Left lung (tissue), 10 donors: ENCODE data around the gene TSACC. TPM values are rescaled to one million over a fixed set of nuclear protein-coding genes. Genes with fewer than 3 reads are reported as not detected.
"Not testable (repeated sequence)": the region's sequence is repeated elsewhere in the genome, so short reads cannot be mapped to it uniquely, and the experiment has no call there.

ENCODE experiments used
- ATAC-seq: fragments of 200-7000 bp; cut with Tn5 transposase; one replicate; pipeline ENCODE4 v1.9.1; 2020; ENCODE audit warnings: moderate library complexity
- DNase-seq, 4 donors: peaks; one replicate each; pipeline ENCODE4 v3.0.0-alpha.2; 2013 to 2020
- H3K27ac ChIP-seq, 2 donors: fragments of 200-600 bp; sonication (generic) in 1 of 2; one replicate each; pipeline versions ENCODE4 v1.5.0 to v1.8.0; 2020 to 2021
- H3K27me3 ChIP-seq, 2 donors: fragments of 200-600 bp; sonication (generic) in 1 of 2; one replicate each; pipeline versions ENCODE4 v1.5.0 to v1.8.0; 2020 to 2021
- H3K36me3 ChIP-seq, 2 donors: fragments of 200-600 bp; sonication (generic) in 1 of 2; one replicate each; pipeline versions ENCODE4 v1.5.0 to v1.8.0; 2020 to 2021
- H3K4me1 ChIP-seq, 2 donors: fragments of 200-600 bp; one replicate each; pipeline ENCODE4 v1.8.0; 2021
- H3K4me3 ChIP-seq, 2 donors: fragments of 200-600 bp; sonication (generic) in 1 of 2; one replicate each; pipeline versions ENCODE4 v1.5.0 to v1.8.0; 2020 to 2021; ENCODE audit warnings: mild to moderate bottlenecking in 1 of 2
- H3K9me3 ChIP-seq, 2 donors: fragments of 200-600 bp; sonication (generic) in 1 of 2; one replicate each; pipeline versions ENCODE4 v1.5.0 to v1.8.0; 2020 to 2021
- intact Hi-C, 2 donors: fragments of 100-400 bp; cut with DNase I; formaldehyde crosslinking; loops; one replicate each; pipeline versions ENCODE4 v1.11.2 to v1.14.2; 2022
- polyA plus RNA-seq, 6 donors: library from polyadenylated mRNA; unstranded; fragments of 120-200 nt; gene quantifications; one replicate each; pipeline ENCODE4 v1.2.1, GENCODE V29; 2013; ENCODE audit not compliant: insufficient read length in 6 of 6
- total RNA-seq, 2 donors: library from RNA; stranded (reverse); fragmentation: NEBNext Ultra II Directional; extraction: Animal tissue kit (Norgen Biotek cat#: 25700); gene quantifications; one replicate each; pipeline ENCODE4 v1.2.1, GENCODE V29; 2021
- TF ChIP-seq, protein P1 (sequence below), 2 donors: fragments of 200-600 bp; sonication (generic) in 1 of 2; IDR thresholded peaks; one replicate each; pipeline versions ENCODE4 v1.5.0 to v1.8.0; 2021; ENCODE audit warnings: antibody characterized with exemption in 2 of 2
- donor health status: DM: no; HTN: yes; CAD: no.
- donor health status: DM: no; HTN: no; CAD: no.

TSACC gene
- total and polyA plus RNA-seq, 8 donors: 0.68 to 1.4 (median 0.84) TPM; not detected in 2

GRCh38 chr1:156308078-156308477, 30.2 kb upstream of the TSACC start:
- TF ChIP-seq, protein P1, sequence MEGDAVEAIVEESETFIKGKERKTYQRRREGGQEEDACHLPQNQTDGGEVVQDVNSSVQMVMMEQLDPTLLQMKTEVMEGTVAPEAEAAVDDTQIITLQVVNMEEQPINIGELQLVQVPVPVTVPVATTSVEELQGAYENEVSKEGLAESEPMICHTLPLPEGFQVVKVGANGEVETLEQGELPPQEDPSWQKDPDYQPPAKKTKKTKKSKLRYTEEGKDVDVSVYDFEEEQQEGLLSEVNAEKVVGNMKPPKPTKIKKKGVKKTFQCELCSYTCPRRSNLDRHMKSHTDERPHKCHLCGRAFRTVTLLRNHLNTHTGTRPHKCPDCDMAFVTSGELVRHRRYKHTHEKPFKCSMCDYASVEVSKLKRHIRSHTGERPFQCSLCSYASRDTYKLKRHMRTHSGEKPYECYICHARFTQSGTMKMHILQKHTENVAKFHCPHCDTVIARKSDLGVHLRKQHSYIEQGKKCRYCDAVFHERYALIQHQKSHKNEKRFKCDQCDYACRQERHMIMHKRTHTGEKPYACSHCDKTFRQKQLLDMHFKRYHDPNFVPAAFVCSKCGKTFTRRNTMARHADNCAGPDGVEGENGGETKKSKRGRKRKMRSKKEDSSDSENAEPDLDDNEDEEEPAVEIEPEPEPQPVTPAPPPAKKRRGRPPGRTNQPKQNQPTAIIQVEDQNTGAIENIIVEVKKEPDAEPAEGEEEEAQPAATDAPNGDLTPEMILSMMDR (IDR thresholded peaks at IDR 0.05): no peak
- intact Hi-C loops: no loop called here
- Histone ChIP-seq H3K4me3 (no peak overlapping the region), H3K27me3 (no peaks in the 10 kb centered on the region), H3K9me3 (no peaks in the 10 kb centered on the region), H3K36me3 (peaks cover 0 to 93% of the 10 kb centered on the region in 2 donors), H3K4me1 (peaks cover 0 to 8% of the 10 kb centered on the region in 2 donors), H3K27ac (no peak overlapping the region)
- no peak for DNase-seq
- peak; percentile 23 for ATAC-seq

- TF ChIP-seq, protein P1 (IDR thresholded peaks at IDR 0.05): no peak
- intact Hi-C loops: no loop called here
- Histone ChIP-seq H3K27ac (no peak overlapping the region), H3K9me3 (no peaks in the 10 kb centered on the region), H3K27me3 (no peaks in the 10 kb centered on the region), H3K4me3 (no peak overlapping the region), H3K4me1 (peaks cover 0 to 8% of the 10 kb centered on the region in 2 donors), H3K36me3 (peaks cover 0 to 100% of the 10 kb centered on the region in 2 donors)
- no peak for DNase-seq
- no peak for ATAC-seq
These were observed 27.4 kb upstream of the TSACC start for GRCh38 chr1:156310962-156311361.

DNA sequence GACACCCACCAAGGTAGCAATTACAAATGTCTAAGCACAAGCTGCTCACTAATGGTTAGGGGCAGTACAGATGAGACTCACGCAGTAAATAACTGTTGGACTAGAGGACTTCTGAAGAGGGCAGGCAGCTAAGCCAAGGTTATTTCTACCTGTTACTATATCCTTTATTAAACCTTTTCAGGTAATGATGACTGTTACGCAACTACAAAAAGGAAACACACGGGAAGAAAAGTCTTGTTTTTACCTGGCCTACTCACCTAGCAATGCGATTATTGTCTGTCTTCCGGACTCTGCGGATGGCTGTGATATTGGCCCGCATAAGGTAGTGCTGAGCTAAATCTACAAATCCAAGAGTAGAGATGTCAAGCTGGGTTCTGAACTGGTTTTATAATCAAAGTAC, 21.4 kb upstream of the TSACC start:
- no peaks in the 10 kb centered on the region for H3K4me1 ChIP-seq
- H3K27me3 ChIP-seq: no peaks in the 10 kb centered on the region
- no peaks in the 10 kb centered on the region for H3K9me3 ChIP-seq
- H3K4me3 ChIP-seq: no peak overlapping the region
- TF ChIP-seq, protein P1 (IDR thresholded peaks at IDR 0.05): no peak
- ATAC-seq (no peak), DNase-seq (no peak)
- H3K27ac ChIP-seq: no peak overlapping the region
- peaks cover 3 to 100% of the 10 kb centered on the region in 2 donors for H3K36me3 ChIP-seq
- intact Hi-C loops: no loop called here

GRCh38 chr1:156319664-156320063, 18.7 kb upstream of the TSACC start:
- DNase-seq (peak in 1 of 4 donors; percentile 16), ATAC-seq (peak; percentile 21)
- no peaks in the 10 kb centered on the region for H3K9me3 ChIP-seq
- H3K4me3 ChIP-seq: no peak overlapping the region
- no peaks in the 10 kb centered on the region for H3K4me1 ChIP-seq
- TF ChIP-seq, protein P1 (IDR thresholded peaks at IDR 0.05): peak; percentile 27 to 34
- no peak overlapping the region for H3K27ac ChIP-seq
- H3K36me3 ChIP-seq: peaks cover 3 to 100% of the 10 kb centered on the region in 2 donors
- intact Hi-C loops: no loop called here
- H3K27me3 ChIP-seq: no peaks in the 10 kb centered on the region

GRCh38 chr1:156320560-156320959, 17.8 kb upstream of the TSACC start:
- Histone ChIP-seq H3K36me3 (peaks cover 3 to 100% of the 10 kb centered on the region in 2 donors), H3K27me3 (no peaks in the 10 kb centered on the region), H3K4me3 (no peak overlapping the region), H3K9me3 (no peaks in the 10 kb centered on the region), H3K27ac (no peak overlapping the region), H3K4me1 (no peaks in the 10 kb centered on the region)
- intact Hi-C loops: no loop called here
- TF ChIP-seq, protein P1 (IDR thresholded peaks at IDR 0.05): no peak
- DNase-seq (no peak), ATAC-seq (no peak)

DNA sequence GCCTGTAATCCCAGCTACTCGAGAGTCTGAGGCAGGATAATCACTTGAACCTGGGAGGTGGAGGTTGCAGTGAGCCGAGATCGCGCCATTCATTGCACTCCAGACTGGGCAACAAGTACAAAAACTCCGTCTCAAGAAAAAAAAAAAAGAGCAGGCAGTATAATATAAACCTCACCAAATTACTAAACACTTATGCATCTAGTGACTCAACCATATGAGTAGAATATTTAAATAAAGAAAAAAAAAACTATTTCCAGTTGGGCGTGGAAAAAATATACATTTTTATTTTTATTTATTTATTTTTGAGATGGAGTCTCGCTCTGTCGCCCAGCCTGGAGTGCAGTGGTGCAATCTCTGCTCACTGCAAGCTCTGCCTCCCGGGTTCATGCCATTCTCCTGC, 15.1 kb upstream of the TSACC start:
- peaks cover 0 to 90% of the 10 kb centered on the region in 2 donors for H3K36me3 ChIP-seq
- not testable (repeated sequence) for ATAC-seq

More for the DNA sequence above, 15.1 kb upstream of the TSACC start:
- H3K27me3 ChIP-seq, DNase-seq, H3K4me1 ChIP-seq, H3K27ac ChIP-seq, H3K9me3 ChIP-seq, intact Hi-C loops, H3K4me3 ChIP-seq: not testable (repeated sequence)
